ENCODE data around the gene OPALIN.

Gene OPALIN

DNA sequence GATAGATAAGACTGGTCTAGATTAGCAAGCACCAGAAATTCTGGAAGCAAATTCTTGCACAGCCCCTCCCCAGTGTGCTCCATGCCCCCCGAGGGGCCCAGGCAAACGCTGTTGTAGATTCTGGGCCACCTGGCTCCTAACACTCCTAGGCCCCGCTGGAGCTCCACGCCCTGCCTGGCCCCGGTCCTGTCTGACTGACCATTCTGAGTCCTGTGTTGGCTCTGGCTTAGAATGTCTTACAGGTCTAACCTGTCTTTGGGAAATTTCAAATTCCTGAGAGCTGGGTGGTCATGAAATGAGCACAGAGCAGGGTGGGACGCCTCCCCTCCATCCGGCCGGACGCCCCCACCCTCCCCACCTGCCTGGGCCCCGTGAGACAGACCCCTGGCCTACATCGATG, 12.6 kb upstream of the OPALIN start:
- no peak for DNase-seq

GRCh38 chr10:96370584-96371157, 11.9 kb upstream of the OPALIN start:
- peak; percentile 6 for DNase-seq

GRCh38 chr10:96369890-96370583, 11.2 kb upstream of the OPALIN start:
- DNase-seq: no peak

GRCh38 chr10:96368971-96369370, 10.2 kb upstream of the OPALIN start:
- DNase-seq: no peak

DNA sequence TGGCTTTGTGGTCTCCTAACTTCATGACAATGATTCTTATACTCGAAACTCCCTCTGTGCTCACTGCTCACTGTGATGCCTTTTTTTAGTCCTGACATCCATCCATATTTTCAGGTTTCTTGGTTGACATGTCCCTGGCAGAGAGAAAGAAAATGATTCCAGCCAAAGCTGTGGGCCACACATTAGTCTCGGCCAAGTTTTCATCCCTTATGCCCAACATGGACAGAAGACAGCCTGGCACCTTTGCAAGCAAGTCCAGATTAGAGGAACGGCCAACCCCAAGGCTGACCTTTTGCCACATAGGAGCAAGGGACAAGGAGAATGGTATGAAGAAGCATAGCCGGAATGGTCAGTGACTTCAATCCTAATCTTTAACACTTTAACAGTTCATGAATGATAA, 8.7 kb upstream of the OPALIN start:
- no peak for DNase-seq

DNA sequence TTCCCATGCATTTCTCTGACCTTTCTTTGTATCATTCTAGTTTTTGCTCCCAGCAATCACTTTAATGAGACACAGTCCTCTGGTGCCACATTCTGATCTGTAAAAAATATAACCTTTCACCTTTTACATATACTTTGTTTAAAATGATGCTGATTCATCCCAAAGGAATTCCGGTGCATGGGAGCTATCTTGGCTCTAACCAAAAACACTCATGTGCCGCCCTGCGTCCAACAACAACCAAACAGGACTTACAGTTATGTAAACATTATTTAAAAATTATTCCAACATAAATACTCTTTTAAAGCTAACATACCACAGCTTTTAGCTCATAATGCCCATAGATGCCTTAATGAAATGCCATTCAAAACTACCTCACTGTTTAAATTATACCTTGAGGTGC, 7.7 kb upstream of the OPALIN start:
- DNase-seq: no peak

- DNase-seq: no peak
Observed at GRCh38 chr10:96365571-96365970, 6.8 kb upstream of the OPALIN start.

GRCh38 chr10:96360766-96361165, 2.0 kb upstream of the OPALIN start:
- DNase-seq: no peak

DNA sequence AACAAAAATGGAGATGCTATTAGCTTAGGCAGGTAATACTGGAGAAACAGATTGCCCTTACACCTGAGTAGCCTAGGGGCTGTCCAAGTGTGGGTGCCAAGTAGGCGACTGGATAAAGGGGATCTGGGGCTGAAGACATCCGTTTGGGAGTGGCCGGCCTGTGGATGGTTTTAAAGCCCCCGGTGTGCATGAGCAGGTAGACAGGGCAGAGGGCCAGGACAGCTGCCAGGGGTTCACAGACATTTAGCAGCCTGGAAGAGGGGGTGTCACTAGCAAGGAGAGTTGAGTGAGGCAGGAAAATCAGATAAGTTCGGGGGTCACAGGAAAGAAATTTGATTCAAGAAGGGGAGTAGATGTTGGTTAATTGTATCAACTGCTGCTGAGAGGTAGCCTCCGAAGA, 1.5 kb upstream of the OPALIN start:
- no peak for DNase-seq

DNA sequence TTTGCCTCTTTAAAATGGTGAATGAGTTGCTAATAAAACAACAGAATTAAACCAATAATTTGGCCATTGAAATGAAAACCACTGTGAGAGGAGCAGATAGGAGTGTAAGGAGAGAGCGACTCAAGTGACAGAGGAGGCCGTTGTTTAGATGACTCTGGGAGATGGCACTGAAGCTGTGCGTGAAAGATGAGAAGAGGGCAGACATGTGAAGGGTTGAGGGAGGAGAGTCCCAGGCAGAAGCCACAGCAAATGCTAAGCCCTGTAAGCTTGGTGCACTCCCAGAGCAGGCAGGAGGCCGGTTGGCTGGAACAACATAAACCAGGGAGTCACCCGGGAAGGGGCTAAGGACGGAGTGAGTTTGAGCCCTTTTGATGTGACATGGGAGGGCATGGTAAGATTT, 814 bp upstream of the OPALIN start:
- no peak for DNase-seq

- no peak for DNase-seq
Observed at GRCh38 chr10:96357038-96357620, 1.7 kb downstream of the OPALIN start.

DNA sequence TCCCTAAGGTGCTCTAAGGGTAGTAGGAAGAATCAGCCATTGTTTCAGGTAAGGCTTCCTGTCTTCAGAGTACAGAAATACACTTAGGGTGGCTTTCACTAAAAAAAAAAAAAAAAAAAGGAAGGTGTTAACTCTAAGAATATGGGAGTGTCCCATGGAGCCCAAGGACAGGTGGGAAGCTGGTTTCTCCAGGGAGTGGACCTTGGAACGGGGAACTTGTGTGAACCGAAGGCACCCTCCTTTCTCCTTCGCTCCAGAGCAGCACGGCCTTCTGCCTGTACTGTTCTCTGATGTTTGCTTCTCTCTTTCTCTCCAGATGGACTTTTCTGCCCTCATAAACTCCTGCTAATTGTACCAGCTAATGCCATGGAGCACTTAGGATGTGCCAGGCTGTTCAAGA, 6.2 kb downstream of the OPALIN start:
- DNase-seq: no peak

- no peak for DNase-seq
Observed at GRCh38 chr10:96352027-96352426, 6.8 kb downstream of the OPALIN start.

GRCh38 chr10:96346295-96346694, 12.5 kb downstream of the OPALIN start:
- DNase-seq: no peak

GRCh38 chr10:96345222-96345621, 13.6 kb downstream of the OPALIN start:
- no peak for DNase-seq

GRCh38 chr10:96344178-96344577, 14.6 kb downstream of the OPALIN start:
- DNase-seq: no peak

GRCh38 chr10:96342402-96342801, 16.4 kb downstream of the OPALIN start:
- DNase-seq: no peak

DNA sequence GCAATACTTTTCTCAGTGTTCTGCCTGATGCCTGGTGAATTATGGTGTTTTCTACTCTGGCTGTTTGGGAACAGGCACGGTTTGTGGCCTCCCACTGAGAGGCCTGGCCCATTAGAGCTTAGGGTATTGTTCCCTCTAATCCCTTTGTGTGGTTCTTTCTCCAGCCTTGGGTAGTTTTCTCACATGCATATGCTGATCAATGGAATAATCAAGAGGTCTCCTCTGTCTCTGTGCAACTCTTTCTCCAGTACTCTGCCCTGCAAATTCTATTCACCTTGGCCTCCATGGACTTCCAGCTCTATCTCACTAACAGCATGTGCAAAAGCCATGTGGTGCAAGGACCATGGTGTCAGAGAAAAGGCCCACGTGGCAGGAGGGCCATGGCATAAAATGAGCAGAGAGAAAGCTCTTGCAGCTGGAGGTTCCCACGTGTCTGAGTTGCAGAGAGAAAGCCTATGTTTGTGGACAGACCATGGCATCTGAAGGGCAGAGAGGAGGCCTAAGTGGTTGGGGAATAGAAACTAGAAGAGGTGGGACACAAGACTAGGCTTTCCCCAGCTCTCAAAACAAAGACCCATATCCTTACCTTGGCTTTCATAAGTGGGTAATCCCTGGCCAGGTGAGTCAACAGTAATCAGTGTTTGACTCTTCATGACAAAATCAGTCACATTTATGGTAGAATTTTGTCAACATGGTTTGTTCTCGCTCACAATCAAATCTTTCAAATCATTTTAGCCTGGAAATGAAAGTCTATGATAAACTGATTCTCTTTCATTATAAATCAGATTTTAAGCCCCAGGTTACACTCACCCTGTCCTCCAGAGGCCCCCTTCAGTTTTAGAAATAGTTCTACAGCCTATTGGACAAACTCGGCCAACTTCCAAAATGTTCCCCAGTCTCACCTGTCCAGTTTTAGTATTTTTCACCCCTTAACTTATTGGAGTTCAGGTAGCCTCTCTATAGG, 17.3 kb downstream of the OPALIN start:
- no peak for DNase-seq

DNA sequence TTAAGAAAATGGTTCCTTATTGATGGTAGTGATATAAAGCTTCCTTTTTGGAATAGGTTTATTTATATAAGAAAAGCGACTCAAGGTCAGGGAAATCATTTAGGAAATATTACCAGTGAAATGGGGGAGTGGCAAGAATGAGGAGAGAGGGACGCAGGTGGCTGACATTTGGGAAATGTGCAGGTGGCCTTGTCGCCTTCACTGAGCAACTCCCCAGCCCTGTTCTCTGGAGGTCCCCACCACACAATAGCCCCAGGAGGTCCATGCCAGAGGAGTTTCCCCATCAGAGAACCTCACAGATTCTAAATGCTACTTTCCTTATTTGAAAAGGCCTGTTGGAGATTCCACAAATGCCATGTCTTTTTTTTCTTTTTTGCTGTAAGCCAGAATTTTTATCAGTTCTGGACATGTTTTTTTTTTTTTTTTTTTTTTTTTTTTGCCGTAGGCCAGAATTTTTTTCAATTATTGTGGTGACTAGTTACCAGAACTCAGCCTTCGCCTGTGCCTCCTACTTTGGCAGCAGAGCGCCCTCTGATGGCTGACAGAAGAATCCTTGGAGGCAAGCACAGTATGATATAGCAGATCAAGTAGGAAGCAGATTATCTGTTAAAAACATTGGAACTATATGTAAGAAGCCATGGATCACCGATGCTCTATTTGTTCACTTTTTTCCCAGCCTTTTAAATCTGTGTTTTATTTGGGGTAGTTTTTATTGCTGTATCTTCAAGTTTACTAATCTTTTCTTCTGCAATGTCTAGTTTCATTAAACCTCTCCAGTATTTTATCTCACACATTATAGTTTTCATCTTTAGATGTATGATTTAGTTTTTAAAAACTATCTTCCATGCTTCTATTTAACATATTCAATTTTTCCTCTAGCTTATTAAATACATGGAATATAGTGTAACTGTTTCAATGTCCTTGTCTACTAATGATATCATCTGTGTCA, 18.6 kb downstream of the OPALIN start:
- peak; percentile 25 for DNase-seq

DNA sequence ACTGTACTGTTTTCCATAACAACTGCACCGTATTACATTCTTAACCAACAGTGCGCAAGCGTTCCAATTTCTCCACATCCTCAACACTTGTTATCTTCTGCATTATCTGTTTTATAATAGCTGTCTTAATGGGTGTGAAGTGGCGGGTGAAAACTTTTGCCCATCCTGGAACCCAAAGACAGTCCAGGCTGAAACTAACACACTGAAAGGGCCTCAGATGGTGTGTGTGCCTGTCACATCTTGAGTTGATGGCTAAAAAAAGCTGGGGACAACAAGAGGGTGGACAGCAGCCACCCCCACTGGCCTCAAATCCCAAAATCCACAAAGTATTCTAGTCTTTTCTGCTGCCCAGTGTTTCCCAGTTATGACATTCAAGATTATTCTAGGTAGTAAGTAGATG, 19.4 kb downstream of the OPALIN start:
- no peak for DNase-seq

DNA sequence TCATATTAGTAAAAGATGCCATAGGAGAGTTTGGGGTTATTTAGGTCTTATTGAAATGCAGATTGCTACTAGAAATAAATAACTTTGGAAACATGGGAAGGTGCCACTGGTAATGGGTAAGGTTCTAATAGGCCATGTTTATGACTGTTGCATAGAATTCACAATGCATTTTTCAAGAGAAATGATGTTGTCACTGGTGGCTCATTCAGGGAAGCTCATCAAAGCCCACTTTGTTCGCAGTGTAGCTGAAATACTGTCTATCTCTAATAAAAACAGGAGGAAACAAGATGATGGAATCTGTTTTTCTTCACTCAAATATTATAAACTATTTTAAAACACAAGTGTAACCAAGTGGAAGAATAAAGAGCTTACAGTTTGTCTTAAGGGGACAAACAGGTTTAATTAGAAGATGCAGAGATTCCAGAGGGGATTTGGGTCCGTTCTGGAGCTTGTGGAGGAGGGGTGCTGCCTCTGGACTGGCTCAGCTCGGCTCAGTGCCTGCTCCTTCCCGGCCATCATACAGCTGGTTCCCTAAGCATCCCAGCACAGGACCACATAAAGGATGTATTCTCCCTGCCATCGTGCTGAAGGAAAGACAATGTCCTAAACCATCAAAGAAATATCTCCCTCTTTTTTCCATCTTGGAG, 20.4 kb downstream of the OPALIN start:
- no peak for DNase-seq

- DNase-seq: no peak
Observed at GRCh38 chr10:96337106-96337505, 21.7 kb downstream of the OPALIN start.

Measured in NCI-H774 (cell line).